Liver (tissue), 9 donors: ENCODE results near the gene ST6GALNAC3. TPM values are rescaled to one million over a fixed set of nuclear protein-coding genes. Genes with fewer than 3 reads are reported as not detected.

Source experiments
- DNase-seq: peaks from one replicate; pipeline ENCODE4 v3.0.0-alpha.2; 2017; ENCODE audit warnings: low spot score
- H3K27ac ChIP-seq, 2 donors: one replicate each; pipeline ENCODE4 v1.7.0; 2013; ENCODE audit warnings: inconsistent platforms in 2 of 2, low read length in 2 of 2, control low read depth in 1 of 2, low read depth in 1 of 2, mild to moderate bottlenecking in 1 of 2
- H3K27me3 ChIP-seq, 4 donors: one replicate each; pipeline versions ENCODE4 v1.6.1 to v1.7.0; 2013; ENCODE audit warnings: low read length in 3 of 4, inconsistent platforms in 1 of 4, mild to moderate bottlenecking in 1 of 4, moderate library complexity in 1 of 4; ENCODE audit not compliant: control insufficient read depth in 4 of 4, insufficient read depth in 4 of 4
- H3K36me3 ChIP-seq, 4 donors: one replicate each; pipeline versions ENCODE4 v1.6.1 to v1.7.0; 2013; ENCODE audit warnings: low read length in 3 of 4, mild to moderate bottlenecking in 3 of 4, low read depth in 1 of 4, moderate library complexity in 1 of 4; ENCODE audit not compliant: control insufficient read depth in 4 of 4, insufficient read depth in 3 of 4
- H3K4me1 ChIP-seq, 4 donors: one replicate each; pipeline versions ENCODE4 v1.6.1 to v1.7.0; 2013; ENCODE audit warnings: low read length in 3 of 4, mild to moderate bottlenecking in 3 of 4, moderate library complexity in 1 of 4; ENCODE audit not compliant: control insufficient read depth in 4 of 4, insufficient read depth in 4 of 4
- H3K4me3 ChIP-seq, 3 donors: one replicate each; pipeline versions ENCODE4 v1.6.1 to v1.7.0; 2013; ENCODE audit warnings: low read length in 3 of 3, control low read depth in 1 of 3, low read depth in 1 of 3, mild to moderate bottlenecking in 1 of 3
- H3K9ac ChIP-seq, 2 donors: one replicate each; pipeline ENCODE4 v1.7.0; 2013; ENCODE audit warnings: low read length in 2 of 2, mild to moderate bottlenecking in 2 of 2, moderate library complexity in 2 of 2, control low read depth in 1 of 2, low read depth in 1 of 2
- H3K9me3 ChIP-seq, 4 donors: one replicate each; pipeline versions ENCODE4 v1.6.1 to v1.7.0; 2013; ENCODE audit warnings: low read length in 3 of 4; ENCODE audit not compliant: control insufficient read depth in 4 of 4
- EGR1 ChIP-seq, 2 donors: IDR thresholded peaks; 2 replicates each; pipeline ENCODE4 v1.6.1; 2016 to 2018; ENCODE audit warnings: antibody characterized with exemption in 2 of 2, low read depth in 2 of 2
- FOXA1 ChIP-seq: IDR thresholded peaks from 2 replicates; pipeline ENCODE4 v1.6.1; 2016; ENCODE audit warnings: antibody characterized with exemption
- FOXA2 ChIP-seq: IDR thresholded peaks from 2 replicates; pipeline ENCODE4 v1.6.1; 2016; ENCODE audit warnings: antibody characterized with exemption
- GABPA ChIP-seq, 2 donors: IDR thresholded peaks in 1 of 2; conservative IDR thresholded peaks in 1 of 2; 2 replicates each; pipeline ENCODE4 v1.6.1; 2016; ENCODE audit warnings: antibody characterized with exemption in 2 of 2, mild to moderate bottlenecking in 1 of 2, moderate library complexity in 1 of 2
- HNF4A ChIP-seq, 2 donors: conservative IDR thresholded peaks; 2 replicates each; pipeline ENCODE4 v1.6.1; 2016; ENCODE audit warnings: antibody characterized with exemption in 2 of 2, mild to moderate bottlenecking in 2 of 2
- HNF4G ChIP-seq: IDR thresholded peaks from 2 replicates; pipeline ENCODE4 v1.6.1; 2016; ENCODE audit warnings: antibody characterized with exemption
- JUND ChIP-seq, 2 donors: IDR thresholded peaks; 2 replicates each; pipeline ENCODE4 v1.6.1; 2016; ENCODE audit warnings: antibody characterized with exemption in 2 of 2
- NR2F2 ChIP-seq: IDR thresholded peaks from 2 replicates; pipeline ENCODE4 v1.6.1; 2016; ENCODE audit warnings: antibody characterized with exemption
- RAD21 ChIP-seq, 2 donors: IDR thresholded peaks; 2 replicates each; pipeline ENCODE4 v1.6.1; 2016; ENCODE audit warnings: antibody characterized with exemption in 2 of 2, mild to moderate bottlenecking in 2 of 2
- RXRA ChIP-seq, 2 donors: IDR thresholded peaks; 2 replicates each; pipeline ENCODE4 v1.6.1; 2017 to 2018; ENCODE audit warnings: antibody characterized with exemption in 2 of 2, mild to moderate bottlenecking in 1 of 2
- SP1 ChIP-seq: IDR thresholded peaks from 2 replicates; pipeline ENCODE4 v1.6.1; 2018; ENCODE audit warnings: antibody characterized with exemption, mild to moderate bottlenecking
- TAF1 ChIP-seq: conservative IDR thresholded peaks from 2 replicates; pipeline ENCODE4 v1.6.1; 2016; ENCODE audit warnings: antibody characterized with exemption, mild to moderate bottlenecking
- YY1 ChIP-seq: IDR thresholded peaks from 2 replicates; pipeline ENCODE4 v1.6.1; 2016; ENCODE audit warnings: antibody characterized with exemption, mild to moderate bottlenecking
- WGBS: extraction: QIAGEN DNeasy Blood & Tissue Kit; methylation state at CpG from one replicate; pipeline ENCODE4 v1.1.7; 2013; 5-methylcytosine and 5-hydroxymethylcytosine counted together
- polyA plus RNA-seq, 2 donors: library from polyadenylated mRNA; stranded (reverse) in 1 of 2; unstranded in 1 of 2; fragments of 200-250 nt in 1 of 2; fragments of >200 nt in 1 of 2; fragmentation: Nextera tagmentation in 1 of 2; extraction: Ambion mirVana in 1 of 2; gene quantifications; one replicate each; pipeline versions ENCODE4 v1.2.1 to v1.2.3, GENCODE V29; 2013 to 2015
- total RNA-seq, 2 donors: library from RNA; depleted of rRNA; stranded (reverse); fragments of >200 nt; gene quantifications; one replicate each; pipeline ENCODE4 v1.2.3, GENCODE V29; 2014
- TF ChIP-seq, protein P1 (sequence below): IDR thresholded peaks from 2 replicates; pipeline ENCODE4 v1.6.1; 2016; ENCODE audit warnings: antibody characterized with exemption
- TF ChIP-seq, protein P2 (sequence below): fragments of 150-350 bp; IDR thresholded peaks from 2 replicates; pipeline ENCODE4 v1.5.1; 2017; ENCODE audit warnings: improper control_type of control experiment, low read depth, low read length; ENCODE audit not compliant: missing input control
- TF ChIP-seq, protein P3 (sequence below): IDR thresholded peaks from 2 replicates; pipeline ENCODE4 v1.6.1; 2016; ENCODE audit warnings: antibody characterized with exemption
- donor health status: healthy.
- donor health status: healthy.
- donor health status: healthy.
- donor health status: healthy.
- donor health status: healthy.

Gene ST6GALNAC3
- total and polyA plus RNA-seq, 4 donors: 1.2 to 5.0 (median 3.2) TPM

DNA sequence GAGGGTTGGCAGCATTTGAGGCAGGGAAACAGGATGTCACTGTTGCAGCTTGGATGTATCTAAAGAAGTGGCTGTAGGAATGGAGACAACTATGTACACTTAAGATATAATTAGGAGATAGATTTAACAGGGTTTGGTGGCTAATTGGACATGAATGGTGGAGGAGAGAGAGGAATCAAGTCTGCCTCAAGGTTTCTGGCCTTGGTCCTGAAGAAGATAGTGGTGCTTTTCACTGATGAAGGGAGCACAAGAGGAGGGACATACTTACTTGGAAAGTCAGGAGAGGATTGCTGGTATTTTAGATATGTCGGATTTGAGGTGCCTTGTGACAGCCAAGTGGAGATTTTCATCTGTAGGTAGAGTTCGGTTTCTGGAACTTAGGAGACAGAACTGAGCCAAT is 123.9 kb downstream of the ST6GALNAC3 start:
- WGBS: 87% methylated on average over 2 of the region's 2 CpGs
- no peak overlapping the region for H3K4me3 ChIP-seq
- no peaks in the 10 kb centered on the region for H3K36me3 ChIP-seq
- TF ChIP-seq JUND (IDR thresholded peaks at IDR 0.05) (no peak), HNF4G (no peak), HNF4A (conservative IDR thresholded peaks at IDR 0.05) (no peak), TAF1 (no peak), YY1 (no peak), GABPA (IDR thresholded peaks at IDR 0.05 in 1 of 2, conservative IDR thresholded peaks at IDR 0.05 in 1 of 2) (no peak), SP1 (no peak), RAD21 (IDR thresholded peaks at IDR 0.05) (no peak), EGR1 (IDR thresholded peaks at IDR 0.05; ENCODE audit: low read depth in 2 of 2) (no peak), FOXA1 (no peak), RXRA (IDR thresholded peaks at IDR 0.05) (no peak)
- TF ChIP-seq, protein P1, sequence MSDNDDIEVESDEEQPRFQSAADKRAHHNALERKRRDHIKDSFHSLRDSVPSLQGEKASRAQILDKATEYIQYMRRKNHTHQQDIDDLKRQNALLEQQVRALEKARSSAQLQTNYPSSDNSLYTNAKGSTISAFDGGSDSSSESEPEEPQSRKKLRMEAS: no peak
- TF ChIP-seq, protein P2, sequence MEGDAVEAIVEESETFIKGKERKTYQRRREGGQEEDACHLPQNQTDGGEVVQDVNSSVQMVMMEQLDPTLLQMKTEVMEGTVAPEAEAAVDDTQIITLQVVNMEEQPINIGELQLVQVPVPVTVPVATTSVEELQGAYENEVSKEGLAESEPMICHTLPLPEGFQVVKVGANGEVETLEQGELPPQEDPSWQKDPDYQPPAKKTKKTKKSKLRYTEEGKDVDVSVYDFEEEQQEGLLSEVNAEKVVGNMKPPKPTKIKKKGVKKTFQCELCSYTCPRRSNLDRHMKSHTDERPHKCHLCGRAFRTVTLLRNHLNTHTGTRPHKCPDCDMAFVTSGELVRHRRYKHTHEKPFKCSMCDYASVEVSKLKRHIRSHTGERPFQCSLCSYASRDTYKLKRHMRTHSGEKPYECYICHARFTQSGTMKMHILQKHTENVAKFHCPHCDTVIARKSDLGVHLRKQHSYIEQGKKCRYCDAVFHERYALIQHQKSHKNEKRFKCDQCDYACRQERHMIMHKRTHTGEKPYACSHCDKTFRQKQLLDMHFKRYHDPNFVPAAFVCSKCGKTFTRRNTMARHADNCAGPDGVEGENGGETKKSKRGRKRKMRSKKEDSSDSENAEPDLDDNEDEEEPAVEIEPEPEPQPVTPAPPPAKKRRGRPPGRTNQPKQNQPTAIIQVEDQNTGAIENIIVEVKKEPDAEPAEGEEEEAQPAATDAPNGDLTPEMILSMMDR: no peak
- TF ChIP-seq, protein P3, sequence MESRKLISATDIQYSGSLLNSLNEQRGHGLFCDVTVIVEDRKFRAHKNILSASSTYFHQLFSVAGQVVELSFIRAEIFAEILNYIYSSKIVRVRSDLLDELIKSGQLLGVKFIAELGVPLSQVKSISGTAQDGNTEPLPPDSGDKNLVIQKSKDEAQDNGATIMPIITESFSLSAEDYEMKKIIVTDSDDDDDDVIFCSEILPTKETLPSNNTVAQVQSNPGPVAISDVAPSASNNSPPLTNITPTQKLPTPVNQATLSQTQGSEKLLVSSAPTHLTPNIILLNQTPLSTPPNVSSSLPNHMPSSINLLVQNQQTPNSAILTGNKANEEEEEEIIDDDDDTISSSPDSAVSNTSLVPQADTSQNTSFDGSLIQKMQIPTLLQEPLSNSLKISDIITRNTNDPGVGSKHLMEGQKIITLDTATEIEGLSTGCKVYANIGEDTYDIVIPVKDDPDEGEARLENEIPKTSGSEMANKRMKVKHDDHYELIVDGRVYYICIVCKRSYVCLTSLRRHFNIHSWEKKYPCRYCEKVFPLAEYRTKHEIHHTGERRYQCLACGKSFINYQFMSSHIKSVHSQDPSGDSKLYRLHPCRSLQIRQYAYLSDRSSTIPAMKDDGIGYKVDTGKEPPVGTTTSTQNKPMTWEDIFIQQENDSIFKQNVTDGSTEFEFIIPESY: no peak
- no peak for DNase-seq
- H3K27ac ChIP-seq: no peak overlapping the region
- H3K27me3 ChIP-seq: peaks cover 0 to 3% (median 0%) of the 10 kb centered on the region in 4 donors
- no peak overlapping the region for H3K9ac ChIP-seq
- no peaks in the 10 kb centered on the region for H3K4me1 ChIP-seq
- no peaks in the 10 kb centered on the region for H3K9me3 ChIP-seq

DNA sequence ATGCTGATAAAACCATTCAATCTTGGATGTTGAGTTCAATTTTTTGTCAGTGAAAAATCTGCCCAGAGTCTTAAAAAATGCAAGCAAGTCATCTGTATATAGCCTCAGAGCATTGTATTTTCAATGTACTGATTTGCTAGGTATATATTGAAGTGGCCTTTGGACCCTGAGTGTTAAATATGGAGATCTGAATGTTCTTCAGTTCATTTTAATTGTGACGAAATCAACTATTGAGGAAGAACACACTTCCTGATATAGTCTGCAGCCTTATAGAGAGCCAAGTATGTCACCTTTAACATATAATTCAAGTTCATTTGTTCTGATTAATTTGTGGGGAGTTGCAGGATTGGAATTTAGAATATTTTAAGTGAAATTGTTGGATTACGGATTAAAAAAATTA is 128.1 kb downstream of the ST6GALNAC3 start:
- H3K27me3 ChIP-seq: peaks cover 0 to 2% (median 0%) of the 10 kb centered on the region in 4 donors
- no peak overlapping the region for H3K27ac ChIP-seq
- TF ChIP-seq RXRA (IDR thresholded peaks at IDR 0.05): no peak
- no peak for TF ChIP-seq FOXA2
- no peak for TF ChIP-seq JUND (IDR thresholded peaks at IDR 0.05)
- TF ChIP-seq NR2F2: no peak
- TF ChIP-seq EGR1 (IDR thresholded peaks at IDR 0.05; ENCODE audit: low read depth in 2 of 2): no peak
- TF ChIP-seq FOXA1: no peak
- TF ChIP-seq HNF4G: no peak
- TF ChIP-seq, protein P2: no peak
- no peak for DNase-seq
- H3K9me3 ChIP-seq: no peaks in the 10 kb centered on the region
- 78% methylated on average over 2 of the region's 2 CpGs for WGBS
- no peaks in the 10 kb centered on the region for H3K36me3 ChIP-seq
- no peak overlapping the region for H3K9ac ChIP-seq
- H3K4me3 ChIP-seq: no peak overlapping the region
- no peaks in the 10 kb centered on the region for H3K4me1 ChIP-seq
